HepG2 (cell line): ENCODE results near the gene RICTOR. TPM values are rescaled to one million over a fixed set of nuclear protein-coding genes. Genes with fewer than 3 reads are reported as not detected.

ENCODE experiments used
- ATF7-NPFF ChIP-seq: sonication (generic); formaldehyde crosslinking; IDR thresholded peaks from 2 replicates; pipeline ENCODE4 v1.8.1; 2023; ENCODE audit warnings: mild to moderate bottlenecking, low read depth, missing genetic modification reagents, moderate library complexity
- CBX5 ChIP-seq: sonication (generic); formaldehyde crosslinking; IDR thresholded peaks from 2 replicates; pipeline ENCODE4 v1.4.0; 2020; ENCODE audit warnings: missing genetic modification reagents, borderline replicate concordance
- CREB3 ChIP-seq: sonication (generic); formaldehyde crosslinking; IDR thresholded peaks from 2 replicates; pipeline ENCODE4 v1.5.0; 2020; ENCODE audit warnings: missing genetic modification reagents
- ELF1 ChIP-seq: sonication (generic); formaldehyde crosslinking; IDR thresholded peaks from 2 replicates; pipeline ENCODE4 v1.4.0; 2020; ENCODE audit warnings: missing genetic modification reagents
- HNF1B ChIP-seq: sonication (generic); formaldehyde crosslinking; IDR thresholded peaks from 2 replicates; pipeline ENCODE4 v1.5.1; 2020; ENCODE audit warnings: mild to moderate bottlenecking, moderate library complexity, missing genetic modification reagents
- HNRNPL ChIP-seq: fragments of 200-400 bp; formaldehyde crosslinking; IDR thresholded peaks from 2 replicates; pipeline ENCODE4 v1.6.1; 2017; ENCODE audit warnings: mild to moderate bottlenecking, low read depth, low read length
- KLF16 ChIP-seq, 2 experiments: sonication (generic) in 1 of 2; formaldehyde crosslinking in 1 of 2; IDR thresholded peaks; 2 replicates each; pipeline versions ENCODE4 v1.6.1 to v1.8.0; 2016 to 2023; ENCODE audit warnings: missing genetic modification reagents in 2 of 2, missing compliant biosample characterization in 1 of 2
- NFIB ChIP-seq: sonication (generic); formaldehyde crosslinking; IDR thresholded peaks from 2 replicates; pipeline ENCODE4 v1.9.0; 2021; ENCODE audit warnings: missing genetic modification reagents, mild to moderate bottlenecking, borderline replicate concordance
- NR1H2 ChIP-seq: sonication (generic); formaldehyde crosslinking; IDR thresholded peaks from 2 replicates; pipeline ENCODE4 v1.8.1; 2022; ENCODE audit warnings: low read depth, missing genetic modification reagents, borderline replicate concordance
- POLR2AphosphoS2 ChIP-seq: IDR thresholded peaks from 2 replicates; pipeline ENCODE4 v1.6.1; 2011; ENCODE audit warnings: low read depth, low read length, improper control_type of control experiment
- SMAD9 ChIP-seq: sonication (generic); formaldehyde crosslinking; IDR thresholded peaks from 2 replicates; pipeline ENCODE4 v1.5.1; 2020; ENCODE audit warnings: mild to moderate bottlenecking, missing genetic modification reagents
- SRSF1 ChIP-seq: fragments of 200-400 bp; formaldehyde crosslinking; optimal IDR thresholded peaks from 2 replicates; pipeline ENCODE3; 2017; ENCODE audit warnings: mild to moderate bottlenecking, low read depth, low read length, moderate library complexity
- TEAD2 ChIP-seq: sonication (generic); formaldehyde crosslinking; IDR thresholded peaks from 2 replicates; pipeline ENCODE4 v1.9.0; 2021; ENCODE audit warnings: missing genetic modification reagents
- TGIF2 ChIP-seq: IDR thresholded peaks from 2 replicates; pipeline ENCODE4 v1.6.1; 2016; ENCODE audit warnings: control low read depth, missing compliant biosample characterization
- TOE1 ChIP-seq: sonication (generic); formaldehyde crosslinking; IDR thresholded peaks from 2 replicates; pipeline ENCODE4 v1.4.0; 2020; ENCODE audit warnings: mild to moderate bottlenecking, missing genetic modification reagents
- ZFP36 ChIP-seq: fragments of 150-350 bp; IDR thresholded peaks from 2 replicates; pipeline ENCODE4 v1.6.1; 2018; ENCODE audit warnings: borderline replicate concordance, low read length, low read depth; ENCODE audit not compliant: partially characterized antibody
- ZNF350 ChIP-seq: sonication (generic); formaldehyde crosslinking; IDR thresholded peaks from 2 replicates; pipeline ENCODE4 v1.4.0; 2020; ENCODE audit warnings: mild to moderate bottlenecking, low read depth, missing genetic modification reagents, borderline replicate concordance
- ZNF503 ChIP-seq: sonication (generic); formaldehyde crosslinking; IDR thresholded peaks from 2 replicates; pipeline ENCODE4 v1.4.0; 2020; ENCODE audit warnings: missing genetic modification reagents
- ZNF510 ChIP-seq: sonication (generic); formaldehyde crosslinking; IDR thresholded peaks from 2 replicates; pipeline ENCODE4 v1.4.0; 2020; ENCODE audit warnings: low read depth, mild to moderate bottlenecking, missing genetic modification reagents
- ZNF644 ChIP-seq: IDR thresholded peaks from 2 replicates; pipeline ENCODE4 v1.6.1; 2016; ENCODE audit warnings: low read depth
- ZNF749 ChIP-seq: sonication (generic); formaldehyde crosslinking; IDR thresholded peaks from 2 replicates; pipeline ENCODE4 v1.8.0; 2022; ENCODE audit warnings: mild to moderate bottlenecking, missing genetic modification reagents, moderate library complexity, borderline replicate concordance
- ZNF800 ChIP-seq: sonication (generic); formaldehyde crosslinking; IDR thresholded peaks from 2 replicates; pipeline ENCODE4 v1.4.0; 2020; ENCODE audit warnings: missing genetic modification reagents
- ZSCAN30 ChIP-seq: sonication (generic); formaldehyde crosslinking; IDR thresholded peaks from 2 replicates; pipeline ENCODE4 v1.5.0; 2020; ENCODE audit warnings: mild to moderate bottlenecking, missing genetic modification reagents
- polyA plus RNA-seq, 8 experiments: library from polyadenylated mRNA; depleted of rRNA in 3 of 8; stranded (reverse) in 7 of 8; unstranded in 1 of 8; fragments of >200 nt; fragmentation: Illumina TruSeq in 4 of 8; extraction: Trizol in 4 of 8; gene quantifications; 2 replicates each; pipeline versions ENCODE4 v1.2.1 to v1.2.3, GENCODE V29; 2011 to 2016; ENCODE audit warnings: low read depth in 4 of 8, missing spikeins in 1 of 8, mixed read lengths in 1 of 8; ENCODE audit not compliant: insufficient read depth in 1 of 8
- total RNA-seq, 5 experiments: library from RNA; depleted of rRNA; stranded (reverse); fragments of >200 nt; fragmentation: Illumina TruSeq; extraction: Trizol; gene quantifications; 2 replicates each; pipeline ENCODE4 v1.2.3, GENCODE V29; 2016; ENCODE audit warnings: low read depth in 1 of 5

RICTOR gene
- total and polyA plus RNA-seq, 2 of the 13 experiments (the other 11 are each of a cell fraction or from before 2014, with no cell fraction given), result 10.7 to 15.4 TPM

GRCh38 chr5:39100851-39101396 is 26.7 kb upstream of the RICTOR start (continued):
- peak; percentile 55; the same call in 1 of the 2 replicates for TF ChIP-seq ZNF800 (CRISPR knock-in tag)
- no peak for TF ChIP-seq SMAD9 (CRISPR knock-in tag)
- 0 out of 2 replicates have a peak, but pooled peaks have one; percentile 46 for TF ChIP-seq ZNF749 (CRISPR knock-in tag)
- no peak for TF ChIP-seq TEAD2 (CRISPR knock-in tag)
- TF ChIP-seq ZFP36, result no peak
- TF ChIP-seq ELF1, result peak; percentile 71
- TF ChIP-seq NFIB (CRISPR knock-in tag), result no peak
- no peak for TF ChIP-seq HNF1B
- no peak for TF ChIP-seq ZNF510 (CRISPR knock-in tag)
- TF ChIP-seq CBX5 (CRISPR knock-in tag), result 0 out of 2 replicates have a peak, but pooled peaks have one; percentile 35
- TF ChIP-seq ATF7-NPFF, result no peak
- TF ChIP-seq SRSF1, result no peak
- no peak for TF ChIP-seq ZSCAN30 (CRISPR knock-in tag)
- no peak for TF ChIP-seq TOE1 (CRISPR knock-in tag)
- TF ChIP-seq POLR2AphosphoS2, result no peak
- TF ChIP-seq KLF16 (CRISPR knock-in tag; IDR thresholded peaks at IDR 0.05), result no peak
- peak; percentile 67; the same call in 1 of the 2 replicates for TF ChIP-seq ZNF644 (CRISPR knock-in tag)
- TF ChIP-seq ZNF350 (CRISPR knock-in tag), result no peak
- TF ChIP-seq TGIF2 (CRISPR knock-in tag), result 0 out of 2 replicates have a peak, but pooled peaks have one; percentile 74
- TF ChIP-seq HNRNPL, result no peak
- TF ChIP-seq CREB3, result no peak
- no peak for TF ChIP-seq NR1H2 (CRISPR knock-in tag)
- TF ChIP-seq ZNF503 (CRISPR knock-in tag), result no peak
